Gastrocnemius medialis (tissue), 4 donors: ENCODE data around the gene LRMDA.

Experiments used
- POLR2A ChIP-seq, 2 donors: fragments of 450-650 bp; IDR thresholded peaks; one replicate each; pipeline ENCODE4 v1.6.1; 2017; ENCODE audit warnings: antibody characterized with exemption in 2 of 2, mild to moderate bottlenecking in 2 of 2, moderate library complexity in 2 of 2
- TF ChIP-seq, protein P1 (sequence below), 5 experiments: fragments of 450-650 bp in 3 of 5; fragments of 200-600 bp in 2 of 5; sonication (generic) in 2 of 5; IDR thresholded peaks in 4 of 5; conservative IDR thresholded peaks in 1 of 5; 1 replicate in 4 of 5; 2 replicates in 1 of 5; pipeline ENCODE4 v1.5.1; 2016 to 2019; ENCODE audit warnings: antibody characterized with exemption in 5 of 5, mild to moderate bottlenecking in 3 of 5, moderate library complexity in 3 of 5

DNA sequence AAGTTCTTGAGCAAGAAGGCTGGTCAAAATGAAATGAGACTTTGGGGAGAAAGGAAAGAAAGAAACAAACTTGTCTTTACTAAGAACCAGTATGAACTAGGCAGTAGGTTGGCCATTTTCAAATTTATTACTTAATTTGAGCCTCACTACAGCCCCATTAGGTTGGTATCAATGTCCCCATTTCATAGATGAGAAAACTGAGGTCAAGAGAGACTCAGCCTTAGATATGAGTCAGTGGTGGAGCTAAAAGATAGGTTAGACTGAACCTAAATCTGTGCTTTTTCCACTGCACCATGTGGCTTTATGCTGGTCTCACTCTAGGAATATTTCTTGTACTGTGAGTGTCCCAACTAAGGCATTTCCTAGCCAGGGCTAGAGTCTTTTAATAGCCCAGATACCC, 38.7 kb upstream of the LRMDA start:
- no peak for TF ChIP-seq POLR2A (IDR thresholded peaks at IDR 0.05)
- TF ChIP-seq, protein P1, sequence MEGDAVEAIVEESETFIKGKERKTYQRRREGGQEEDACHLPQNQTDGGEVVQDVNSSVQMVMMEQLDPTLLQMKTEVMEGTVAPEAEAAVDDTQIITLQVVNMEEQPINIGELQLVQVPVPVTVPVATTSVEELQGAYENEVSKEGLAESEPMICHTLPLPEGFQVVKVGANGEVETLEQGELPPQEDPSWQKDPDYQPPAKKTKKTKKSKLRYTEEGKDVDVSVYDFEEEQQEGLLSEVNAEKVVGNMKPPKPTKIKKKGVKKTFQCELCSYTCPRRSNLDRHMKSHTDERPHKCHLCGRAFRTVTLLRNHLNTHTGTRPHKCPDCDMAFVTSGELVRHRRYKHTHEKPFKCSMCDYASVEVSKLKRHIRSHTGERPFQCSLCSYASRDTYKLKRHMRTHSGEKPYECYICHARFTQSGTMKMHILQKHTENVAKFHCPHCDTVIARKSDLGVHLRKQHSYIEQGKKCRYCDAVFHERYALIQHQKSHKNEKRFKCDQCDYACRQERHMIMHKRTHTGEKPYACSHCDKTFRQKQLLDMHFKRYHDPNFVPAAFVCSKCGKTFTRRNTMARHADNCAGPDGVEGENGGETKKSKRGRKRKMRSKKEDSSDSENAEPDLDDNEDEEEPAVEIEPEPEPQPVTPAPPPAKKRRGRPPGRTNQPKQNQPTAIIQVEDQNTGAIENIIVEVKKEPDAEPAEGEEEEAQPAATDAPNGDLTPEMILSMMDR (IDR thresholded peaks at IDR 0.05 in 4 of 5, conservative IDR thresholded peaks at IDR 0.05 in 1 of 5): no peak
